ENCODE data around the gene ANKRD36C.
"Not testable (repeated sequence)": the region's sequence is repeated elsewhere in the genome, so short reads cannot be mapped to it uniquely, and the experiment has no call there.

GRCh38 chr2:96016321-96016720, 24.7 kb upstream of the ANKRD36C start:
- TF ChIP-seq CTCF, POLR2AphosphoS5, POLR2A (IDR thresholded peaks at IDR 0.05): not testable (repeated sequence)
